CD4-positive, CD25-positive, alpha-beta regulatory T cell (primary cell): ENCODE results near the gene ZNF574. TPM values are rescaled to one million over a fixed set of nuclear protein-coding genes. Genes with fewer than 3 reads are reported as not detected.

Experiments
- ATAC-seq, 2 donors: fragments of 150-1000 bp; cut with Tn5 transposase; one replicate each; pipeline ENCODE4 v1.10.0; 2021; ENCODE audit warnings: low read depth in 2 of 2, moderate number of reproducible peaks in 2 of 2, moderate library complexity in 1 of 2
- DNase-seq, 3 donors: peaks; one replicate each; pipeline versions ENCODE4 v3.0.0 to v3.0.0-alpha.2; 2012 to 2022; ENCODE audit warnings: mixed read lengths in 1 of 3
- H3K27ac ChIP-seq: one replicate; pipeline ENCODE4 v1.7.0; 2013; ENCODE audit warnings: mild to moderate bottlenecking, low read length; ENCODE audit not compliant: insufficient read depth, poor library complexity, severe bottlenecking
- H3K27me3 ChIP-seq: one replicate; pipeline ENCODE4 v1.7.0; 2013; ENCODE audit warnings: low read length; ENCODE audit not compliant: control insufficient read depth, insufficient read depth
- H3K36me3 ChIP-seq: one replicate; pipeline ENCODE4 v1.7.0; 2013; ENCODE audit warnings: mild to moderate bottlenecking, low read length, moderate library complexity; ENCODE audit not compliant: control insufficient read depth, insufficient read depth
- H3K4me1 ChIP-seq: 2 replicates; pipeline ENCODE4 v1.7.0; 2013; ENCODE audit warnings: mild to moderate bottlenecking, low read length; ENCODE audit not compliant: insufficient read depth, control insufficient read depth, poor library complexity, severe bottlenecking
- H3K4me3 ChIP-seq: one replicate; pipeline ENCODE4 v1.7.0; 2013; ENCODE audit warnings: low read depth, mild to moderate bottlenecking, low read length, moderate library complexity
- H3K9me3 ChIP-seq, 2 experiments: 1 replicate in 1 of 2; 2 replicates in 1 of 2; pipeline ENCODE4 v1.7.0; 2013; ENCODE audit warnings: low read length in 2 of 2, mild to moderate bottlenecking in 1 of 2, moderate library complexity in 1 of 2; ENCODE audit not compliant: control insufficient read depth in 2 of 2
- H3K27ac Mint-ChIP-seq, 3 donors: one replicate each; pipeline ENCODE4 v1.8.0; 2020 to 2022; ENCODE audit warnings: mild to moderate bottlenecking in 3 of 3, mixed read lengths in 3 of 3, moderate library complexity in 2 of 3
- H3K27me3 Mint-ChIP-seq: one replicate; pipeline ENCODE4 v1.8.0; 2022; ENCODE audit warnings: mild to moderate bottlenecking, mixed read lengths
- H3K36me3 Mint-ChIP-seq: one replicate; pipeline ENCODE4 v1.8.0; 2020; ENCODE audit warnings: mixed read lengths
- H3K4me1 Mint-ChIP-seq, 4 donors: one replicate each; pipeline ENCODE4 v1.8.0; 2020 to 2022; ENCODE audit warnings: mixed read lengths in 4 of 4, mild to moderate bottlenecking in 1 of 4
- H3K4me3 Mint-ChIP-seq, 4 donors: one replicate each; pipeline ENCODE4 v1.8.0; 2020 to 2022; ENCODE audit warnings: mild to moderate bottlenecking in 4 of 4, mixed read lengths in 4 of 4, moderate library complexity in 3 of 4
- H3K9me3 Mint-ChIP-seq, 7 donors: one replicate each; pipeline ENCODE4 v1.8.0; 2020 to 2022; ENCODE audit warnings: mixed read lengths in 7 of 7, mild to moderate bottlenecking in 3 of 7, moderate library complexity in 2 of 7
- polyA plus RNA-seq, 4 donors: library from polyadenylated mRNA; unstranded; fragments of 300-500 nt; fragmentation: Illumina TruSeq; gene quantifications; one replicate each; pipeline ENCODE4 v1.2.3, GENCODE V29; 2021
- total RNA-seq: library from RNA; stranded (reverse); gene quantifications from one replicate; pipeline ENCODE4 v1.2.3, GENCODE V29; 2022

Gene ZNF574
- total and polyA plus RNA-seq, 5 donors from 2014 or later: 10.7 to 24.0 (median 17.8) TPM

GRCh38 chr19:42079276-42079669 lies 3.3 kb downstream of the ZNF574 start:
- ATAC-seq (no peak), DNase-seq (no peak)
- H3K4me3 ChIP-seq: no peak overlapping the region
- H3K4me1 ChIP-seq: peaks cover 27% of the 10 kb centered on the region
- peak overlapping the region in 1 of 4 donors; percentile 37 for H3K4me3 Mint-ChIP-seq
- H3K27ac Mint-ChIP-seq: no peak overlapping the region
- no peaks in the 10 kb centered on the region for H3K27me3 ChIP-seq
- no peaks in the 10 kb centered on the region for H3K9me3 Mint-ChIP-seq
- H3K9me3 ChIP-seq: no peaks in the 10 kb centered on the region
- H3K27me3 Mint-ChIP-seq: peaks cover 4% of the 10 kb centered on the region
- peaks cover 6 to 48% (median 37%) of the 10 kb centered on the region in 4 donors for H3K4me1 Mint-ChIP-seq
- H3K36me3 Mint-ChIP-seq: peaks cover 36% of the 10 kb centered on the region
- peaks cover 31% of the 10 kb centered on the region for H3K36me3 ChIP-seq
- H3K27ac ChIP-seq: no peak overlapping the region

DNA sequence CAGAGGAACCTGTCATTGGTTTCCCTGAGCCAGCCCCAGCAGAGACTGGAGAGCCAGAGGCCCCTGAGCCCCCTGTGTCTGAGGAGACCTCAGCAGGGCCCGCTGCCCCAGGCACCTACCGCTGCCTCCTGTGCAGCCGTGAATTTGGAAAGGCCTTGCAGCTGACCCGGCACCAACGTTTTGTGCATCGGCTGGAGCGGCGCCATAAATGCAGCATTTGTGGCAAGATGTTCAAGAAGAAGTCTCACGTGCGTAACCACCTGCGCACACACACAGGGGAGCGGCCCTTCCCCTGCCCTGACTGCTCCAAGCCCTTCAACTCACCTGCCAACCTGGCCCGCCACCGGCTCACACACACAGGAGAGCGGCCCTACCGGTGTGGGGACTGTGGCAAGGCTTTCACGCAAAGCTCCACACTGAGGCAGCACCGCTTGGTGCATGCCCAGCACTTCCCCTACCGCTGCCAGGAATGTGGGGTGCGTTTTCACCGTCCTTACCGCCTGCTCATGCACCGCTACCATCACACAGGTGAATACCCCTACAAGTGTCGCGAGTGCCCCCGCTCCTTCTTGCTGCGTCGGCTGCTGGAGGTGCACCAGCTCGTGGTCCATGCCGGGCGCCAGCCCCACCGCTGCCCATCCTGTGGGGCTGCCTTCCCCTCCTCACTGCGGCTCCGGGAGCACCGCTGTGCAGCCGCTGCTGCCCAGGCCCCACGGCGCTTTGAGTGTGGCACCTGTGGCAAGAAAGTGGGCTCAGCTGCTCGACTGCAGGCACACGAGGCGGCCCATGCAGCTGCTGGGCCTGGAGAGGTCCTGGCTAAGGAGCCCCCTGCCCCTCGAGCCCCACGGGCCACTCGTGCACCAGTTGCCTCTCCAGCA lies 4.2 kb downstream of the ZNF574 start:
- peaks cover 36% of the 10 kb centered on the region for H3K36me3 Mint-ChIP-seq
- peak overlapping the region in 1 of 4 donors; percentile 34 for H3K4me3 Mint-ChIP-seq
- H3K27ac Mint-ChIP-seq: no peak overlapping the region

GRCh38 chr19:42080764-42081375 lies 4.9 kb downstream of the ZNF574 start:
- no peaks in the 10 kb centered on the region for H3K9me3 ChIP-seq
- Mint-ChIP-seq H3K36me3 (peaks cover 31% of the 10 kb centered on the region), H3K27me3 (no peaks in the 10 kb centered on the region), H3K27ac (no peak overlapping the region), H3K4me3 (peak overlapping the region in 2 of 4 donors; percentile 34 to 85), H3K4me1 (peaks cover 10 to 37% (median 29%) of the 10 kb centered on the region in 4 donors), H3K9me3 (no peaks in the 10 kb centered on the region)
- H3K4me1 ChIP-seq: peaks cover 19% of the 10 kb centered on the region
- H3K36me3 ChIP-seq: peaks cover 31% of the 10 kb centered on the region
- DNase-seq: no peak
- no peak overlapping the region for H3K4me3 ChIP-seq
- ATAC-seq: no peak
- no peaks in the 10 kb centered on the region for H3K27me3 ChIP-seq
- no peak overlapping the region for H3K27ac ChIP-seq

More for the DNA sequence above, 4.2 kb downstream of the ZNF574 start:
- H3K4me3 ChIP-seq: no peak overlapping the region
- no peak overlapping the region for H3K27ac ChIP-seq
- no peaks in the 10 kb centered on the region for H3K9me3 ChIP-seq
- Mint-ChIP-seq H3K27me3 (peaks cover 4% of the 10 kb centered on the region), H3K9me3 (no peaks in the 10 kb centered on the region), H3K4me1 (peaks cover 7 to 42% (median 34%) of the 10 kb centered on the region in 4 donors)
- H3K36me3 ChIP-seq: peaks cover 31% of the 10 kb centered on the region
- DNase-seq (no peak), ATAC-seq (no peak)
- H3K27me3 ChIP-seq: no peaks in the 10 kb centered on the region
- peaks cover 24% of the 10 kb centered on the region for H3K4me1 ChIP-seq

DNA sequence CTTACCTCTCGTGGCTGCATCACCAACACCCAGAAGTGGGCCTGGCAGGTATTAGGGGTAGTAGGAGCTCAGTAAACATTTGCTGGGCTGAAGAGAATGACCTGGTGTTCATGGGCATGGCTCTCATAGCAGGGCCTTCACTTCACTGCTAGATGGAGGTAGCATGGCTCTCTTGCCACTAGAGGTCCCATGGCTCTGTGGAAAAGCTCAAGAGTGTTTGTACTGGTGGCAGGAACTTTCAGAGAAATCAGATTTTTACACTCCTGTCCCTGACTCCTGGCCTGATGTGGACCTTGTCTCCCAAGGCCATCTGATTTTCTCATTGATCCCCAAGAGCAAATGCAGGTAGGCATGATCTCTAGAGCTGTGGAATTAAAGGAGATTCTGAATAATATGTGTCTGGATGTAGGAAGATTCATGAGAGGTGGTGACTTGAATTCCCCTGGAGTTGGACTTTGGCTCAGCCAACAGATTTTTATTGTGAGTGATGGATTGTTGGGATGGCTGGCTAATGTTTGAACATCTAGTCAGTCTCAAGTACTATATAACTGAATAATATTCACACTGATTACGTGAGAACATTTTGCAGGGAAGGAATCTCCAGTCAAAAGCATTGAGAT lies 5.7 kb downstream of the ZNF574 start:
- H3K9me3 ChIP-seq: no peaks in the 10 kb centered on the region
- peaks cover 15% of the 10 kb centered on the region for H3K4me1 ChIP-seq
- peak in 1 of 3 donors; percentile 58 for DNase-seq
- ATAC-seq: peak in 1 of 2 donors; percentile 35
- no peaks in the 10 kb centered on the region for H3K27me3 ChIP-seq
- Mint-ChIP-seq H3K4me3 (peak overlapping the region in 1 of 4 donors; percentile 85), H3K27ac (peak overlapping the region in 2 of 3 donors; percentile 33 to 62), H3K4me1 (peaks cover 10 to 34% (median 27%) of the 10 kb centered on the region in 4 donors), H3K9me3 (no peaks in the 10 kb centered on the region), H3K27me3 (no peaks in the 10 kb centered on the region), H3K36me3 (peaks cover 29% of the 10 kb centered on the region)
- no peak overlapping the region for H3K4me3 ChIP-seq
- H3K36me3 ChIP-seq: peaks cover 31% of the 10 kb centered on the region
- no peak overlapping the region for H3K27ac ChIP-seq

DNA sequence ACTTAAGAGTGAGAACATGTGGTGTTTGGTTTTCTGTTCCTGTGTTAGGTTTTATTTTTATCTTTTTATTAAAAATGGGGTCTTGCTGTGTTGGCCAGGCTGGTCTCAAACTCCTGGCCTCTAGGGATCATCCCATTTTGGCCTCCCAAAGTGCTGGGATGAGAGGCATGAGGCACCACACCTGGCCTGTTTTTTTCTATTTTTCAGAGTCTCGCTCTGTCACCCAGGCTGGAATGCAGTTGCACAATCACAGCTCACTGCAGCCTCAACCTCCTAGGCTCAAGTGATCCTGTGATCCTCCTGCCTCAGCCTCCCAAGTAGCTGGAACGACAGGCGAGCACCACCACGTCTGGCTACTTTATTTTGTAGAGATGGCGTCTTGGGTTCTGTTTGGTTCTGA lies 7.6 kb downstream of the ZNF574 start:
- Mint-ChIP-seq H3K36me3 (peaks cover 17% of the 10 kb centered on the region), H3K9me3 (no peaks in the 10 kb centered on the region), H3K27me3 (no peaks in the 10 kb centered on the region), H3K27ac (no peak overlapping the region), H3K4me1 (peaks cover 9 to 20% (median 14%) of the 10 kb centered on the region in 4 donors), H3K4me3 (no peak overlapping the region)
- peaks cover 28% of the 10 kb centered on the region for H3K36me3 ChIP-seq
- ATAC-seq (no peak), DNase-seq (no peak)
- no peaks in the 10 kb centered on the region for H3K27me3 ChIP-seq
- no peak overlapping the region for H3K27ac ChIP-seq
- H3K4me1 ChIP-seq: no peaks in the 10 kb centered on the region
- no peak overlapping the region for H3K4me3 ChIP-seq
- H3K9me3 ChIP-seq: no peaks in the 10 kb centered on the region

DNA sequence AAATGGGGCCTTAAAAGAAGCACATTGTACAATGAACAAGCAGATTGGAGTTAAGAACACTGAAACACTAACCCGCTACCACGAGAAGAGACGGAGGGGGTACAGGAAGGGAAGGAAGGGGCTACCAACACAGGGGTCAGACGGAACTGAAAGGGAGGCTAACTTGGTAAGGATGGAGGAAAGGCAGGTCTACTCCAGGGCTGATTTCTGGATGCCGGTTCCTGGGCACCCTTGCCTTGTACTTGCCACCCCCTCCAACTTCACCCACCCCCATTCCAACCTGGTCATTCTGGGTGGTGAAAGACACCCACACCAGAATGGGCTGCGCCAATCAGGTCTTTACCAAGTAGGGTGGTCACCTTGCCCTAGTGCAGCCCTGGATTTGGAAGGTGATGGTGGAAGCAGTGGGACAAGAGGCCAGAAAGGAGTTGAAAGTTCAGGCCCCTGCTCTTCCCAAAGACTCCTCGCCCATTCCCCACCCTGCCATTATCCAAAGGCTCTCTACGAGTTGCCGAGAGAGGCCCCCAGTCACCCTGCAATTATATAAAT lies 10.3 kb downstream of the ZNF574 start:
- Histone ChIP-seq H3K4me3 (no peak overlapping the region), H3K27me3 (no peaks in the 10 kb centered on the region), H3K36me3 (peaks cover 6% of the 10 kb centered on the region), H3K4me1 (peaks cover 4% of the 10 kb centered on the region), H3K27ac (no peak overlapping the region), H3K9me3 (no peaks in the 10 kb centered on the region)
- Mint-ChIP-seq H3K4me1 (peaks cover 10 to 32% (median 27%) of the 10 kb centered on the region in 4 donors), H3K9me3 (no peaks in the 10 kb centered on the region), H3K27me3 (no peaks in the 10 kb centered on the region), H3K27ac (peak overlapping the region in 1 of 3 donors; percentile 55), H3K36me3 (peaks cover 11% of the 10 kb centered on the region), H3K4me3 (no peak overlapping the region)
- DNase-seq (no peak), ATAC-seq (no peak)

DNA sequence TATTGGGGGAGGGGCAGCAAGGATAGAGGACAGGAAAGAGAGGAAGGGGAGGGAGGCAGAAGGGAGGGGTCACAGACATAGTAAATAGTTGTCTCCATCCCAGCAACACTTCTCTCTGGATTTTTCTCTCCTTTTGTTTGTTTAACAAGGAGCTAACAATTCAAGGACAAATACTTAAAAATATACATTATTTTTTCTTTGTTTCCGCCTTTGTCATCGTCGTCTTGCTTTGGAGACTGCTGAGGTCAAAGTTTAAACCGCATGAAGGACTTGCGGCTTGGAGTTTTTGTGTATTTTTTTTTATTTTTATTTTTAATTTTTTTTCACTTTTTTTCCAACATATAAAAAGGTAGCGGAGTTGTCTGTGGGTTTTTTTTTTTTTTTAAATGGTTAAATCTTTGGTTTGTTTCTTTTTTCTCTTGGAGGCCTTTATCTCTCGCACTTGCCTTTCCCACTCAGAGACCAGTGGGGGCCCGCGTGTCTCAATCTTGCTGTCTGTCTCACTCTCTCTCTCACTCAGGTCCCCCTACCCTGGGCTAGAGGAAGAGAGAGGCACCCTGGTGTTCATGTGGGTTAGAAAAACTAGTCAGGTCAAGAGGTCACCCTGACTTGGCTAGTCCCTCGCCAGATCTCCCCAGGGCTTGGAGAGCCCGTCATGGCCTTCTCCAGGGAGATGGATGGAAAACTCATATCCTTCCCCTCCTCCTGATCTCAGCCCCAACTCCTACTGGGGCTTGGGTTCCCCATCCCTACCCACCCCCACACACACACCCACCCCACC lies 11.0 kb downstream of the ZNF574 start:
- no peaks in the 10 kb centered on the region for H3K36me3 ChIP-seq
- Mint-ChIP-seq H3K4me3 (no peak overlapping the region), H3K27ac (peak overlapping the region in 1 of 3 donors; percentile 25), H3K27me3 (no peaks in the 10 kb centered on the region), H3K36me3 (peaks cover 4% of the 10 kb centered on the region), H3K4me1 (peaks cover 4 to 26% (median 20%) of the 10 kb centered on the region in 4 donors), H3K9me3 (no peaks in the 10 kb centered on the region)
- no peaks in the 10 kb centered on the region for H3K9me3 ChIP-seq
- no peaks in the 10 kb centered on the region for H3K27me3 ChIP-seq
- DNase-seq (no peak), ATAC-seq (no peak)
- peaks cover 4% of the 10 kb centered on the region for H3K4me1 ChIP-seq
- H3K27ac ChIP-seq: no peak overlapping the region
- no peak overlapping the region for H3K4me3 ChIP-seq
